Thymus (tissue), 11 donors: Measurements from ENCODE around the gene PTPRU. TPM values are rescaled to one million over a fixed set of nuclear protein-coding genes. Genes with fewer than 3 reads are reported as not detected.

Experiments
- DNase-seq, 9 donors: peaks; one replicate each; pipeline ENCODE4 v3.0.0-alpha.2; 2013; ENCODE audit warnings: low spot score in 9 of 9, low read depth in 6 of 9, missing footprints in 1 of 9
- H3K27ac ChIP-seq, 2 donors: one replicate each; pipeline ENCODE4 v1.5.1; 2013; ENCODE audit warnings: control low read depth in 1 of 2, low read depth in 1 of 2, low read length in 1 of 2, mild to moderate bottlenecking in 1 of 2, moderate library complexity in 1 of 2
- H3K27me3 ChIP-seq, 2 donors: one replicate each; pipeline ENCODE4 v1.5.1; 2013; ENCODE audit warnings: low read length in 1 of 2; ENCODE audit not compliant: control insufficient read depth in 2 of 2, insufficient read depth in 1 of 2
- H3K36me3 ChIP-seq, 2 donors: one replicate each; pipeline ENCODE4 v1.5.1; 2013; ENCODE audit warnings: low read length in 1 of 2, mild to moderate bottlenecking in 1 of 2, moderate library complexity in 1 of 2; ENCODE audit not compliant: control insufficient read depth in 2 of 2, insufficient read depth in 2 of 2
- H3K4me1 ChIP-seq, 2 donors: one replicate each; pipeline ENCODE4 v1.5.1; 2013; ENCODE audit warnings: low read length in 2 of 2; ENCODE audit not compliant: control insufficient read depth in 2 of 2, insufficient read depth in 2 of 2
- H3K4me3 ChIP-seq, 2 donors: one replicate each; pipeline ENCODE4 v1.5.1; 2013; ENCODE audit warnings: low read length in 2 of 2, control low read depth in 1 of 2, mild to moderate bottlenecking in 1 of 2
- H3K9me3 ChIP-seq, 2 donors: one replicate each; pipeline ENCODE4 v1.5.1; 2013; ENCODE audit warnings: low read length in 1 of 2, mild to moderate bottlenecking in 1 of 2; ENCODE audit not compliant: control insufficient read depth in 2 of 2, insufficient read depth in 1 of 2
- WGBS: extraction: QIAGEN DNeasy Blood & Tissue Kit; methylation state at CpG from one replicate; pipeline ENCODE4 v1.1.7; 2013; 5-methylcytosine and 5-hydroxymethylcytosine counted together
- polyA plus RNA-seq: library from polyadenylated mRNA; stranded (reverse); fragments of 200-250 nt; gene quantifications from one replicate; pipeline ENCODE4 v1.2.3, GENCODE V29; 2013
- total RNA-seq: library from RNA; stranded (reverse); fragments of 120-200 nt; gene quantifications from one replicate; pipeline ENCODE4 v1.2.4, GENCODE V29; 2013
- donor health status: healthy.

PTPRU gene
- total and polyA plus RNA-seq, 2 donors = 5.5 to 6.3 TPM

- no peak for DNase-seq
- Histone ChIP-seq H3K4me3 (no peak overlapping the region), H3K27ac (no peak overlapping the region), H3K4me1 (peaks cover 0 to 8% of the 10 kb centered on the region in 2 donors), H3K36me3 (no peaks in the 10 kb centered on the region), H3K27me3 (no peaks in the 10 kb centered on the region), H3K9me3 (no peaks in the 10 kb centered on the region)
- 97% methylated on average over 7 of the region's 7 CpGs for WGBS
Measured at GRCh38 chr1:29285771-29286170, 49.4 kb downstream of the PTPRU start.

GRCh38 chr1:29286194-29286767 is 50.0 kb downstream of the PTPRU start:
- Histone ChIP-seq H3K4me1 (peaks cover 0 to 8% of the 10 kb centered on the region in 2 donors), H3K36me3 (no peaks in the 10 kb centered on the region), H3K4me3 (no peak overlapping the region), H3K27me3 (no peaks in the 10 kb centered on the region), H3K9me3 (no peaks in the 10 kb centered on the region), H3K27ac (no peak overlapping the region)
- WGBS = 96% methylated on average over 4 of the region's 4 CpGs
- no peak for DNase-seq

DNA sequence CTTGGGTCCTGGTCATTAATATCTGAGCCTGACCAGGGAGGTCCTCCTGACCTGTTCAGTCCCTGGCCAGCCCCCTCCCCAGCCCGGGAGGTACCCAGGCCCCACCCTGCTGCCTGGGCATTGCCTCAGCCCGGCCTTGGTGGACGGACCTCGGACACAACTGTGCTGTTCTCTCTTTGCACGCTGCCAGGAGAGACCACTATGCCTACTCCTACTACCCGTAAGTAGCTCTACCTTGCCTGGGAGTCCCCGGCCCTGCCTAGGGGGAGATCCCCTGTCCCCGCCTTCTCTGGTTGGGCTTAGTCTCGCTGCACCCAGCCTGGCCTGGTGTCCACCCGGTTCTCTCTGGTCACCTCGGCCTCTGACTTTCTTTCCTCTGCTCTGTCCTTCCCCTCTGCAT is 53.2 kb downstream of the PTPRU start:
- Histone ChIP-seq H3K4me3 (no peak overlapping the region), H3K9me3 (no peaks in the 10 kb centered on the region), H3K27me3 (no peaks in the 10 kb centered on the region), H3K4me1 (no peaks in the 10 kb centered on the region), H3K27ac (no peak overlapping the region), H3K36me3 (no peaks in the 10 kb centered on the region)
- WGBS = 95% methylated on average over 11 of the region's 11 CpGs
- no peak for DNase-seq

GRCh38 chr1:29290414-29290985 is 54.2 kb downstream of the PTPRU start:
- Histone ChIP-seq H3K4me3 (no peak overlapping the region), H3K9me3 (no peaks in the 10 kb centered on the region)

DNA sequence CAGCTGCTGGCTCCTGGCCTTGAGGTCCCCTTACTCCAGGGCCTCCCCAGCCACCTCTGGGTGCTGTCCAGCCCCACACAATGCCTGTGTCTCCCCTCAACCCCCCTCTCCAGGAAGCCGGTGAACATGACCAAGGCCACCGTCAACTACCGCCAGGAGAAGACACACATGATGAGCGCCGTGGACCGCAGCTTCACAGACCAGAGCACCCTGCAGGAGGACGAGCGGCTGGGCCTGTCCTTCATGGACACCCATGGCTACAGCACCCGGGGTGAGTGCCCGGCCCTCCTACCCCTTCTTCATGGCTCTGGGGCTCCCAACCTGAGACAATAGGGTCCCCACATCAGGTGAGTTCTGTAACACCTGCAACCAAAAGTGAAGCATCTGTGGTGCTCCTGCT is 55.4 kb downstream of the PTPRU start:
- 96% methylated on average over 10 of the region's 10 CpGs for WGBS
- DNase-seq = no peak
- Histone ChIP-seq H3K27me3 (no peaks in the 10 kb centered on the region), H3K4me3 (no peak overlapping the region), H3K27ac (no peak overlapping the region), H3K4me1 (no peaks in the 10 kb centered on the region), H3K36me3 (no peaks in the 10 kb centered on the region), H3K9me3 (no peaks in the 10 kb centered on the region)

More at GRCh38 chr1:29290414-29290985, 54.2 kb downstream of the PTPRU start:
- H3K27ac ChIP-seq = no peak overlapping the region
- no peaks in the 10 kb centered on the region for H3K36me3 ChIP-seq
- 93% methylated on average over 12 of the region's 12 CpGs for WGBS
- DNase-seq = no peak
- no peaks in the 10 kb centered on the region for H3K27me3 ChIP-seq
- H3K4me1 ChIP-seq = no peaks in the 10 kb centered on the region

GRCh38 chr1:29292344-29292743 is 56.0 kb downstream of the PTPRU start:
- Histone ChIP-seq H3K9me3 (no peaks in the 10 kb centered on the region), H3K36me3 (no peaks in the 10 kb centered on the region), H3K4me3 (no peak overlapping the region), H3K4me1 (no peaks in the 10 kb centered on the region), H3K27ac (no peak overlapping the region), H3K27me3 (no peaks in the 10 kb centered on the region)
- DNase-seq = no peak
- 93% methylated on average over 3 of the region's 3 CpGs for WGBS

DNA sequence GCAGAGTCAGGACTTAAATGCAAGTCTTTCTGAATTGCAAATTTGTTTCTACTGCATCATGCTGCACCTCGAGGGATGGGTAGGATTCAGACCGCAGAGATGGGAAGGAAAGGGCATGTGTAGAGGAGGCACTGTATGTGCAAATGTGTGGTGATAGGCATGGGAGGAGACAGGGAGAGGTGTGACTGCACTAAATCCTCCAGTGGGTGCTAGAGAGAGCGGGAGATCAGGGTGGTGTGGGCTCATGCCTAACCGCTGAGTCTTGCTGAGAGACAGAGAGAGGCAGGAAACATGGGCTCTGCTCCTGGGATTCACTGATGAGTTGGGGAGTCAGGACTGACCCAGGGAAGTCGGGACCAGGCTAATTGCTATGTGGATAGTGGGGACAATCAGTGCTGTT is 61.1 kb downstream of the PTPRU start:
- Histone ChIP-seq H3K36me3 (no peaks in the 10 kb centered on the region), H3K4me3 (no peak overlapping the region), H3K4me1 (no peaks in the 10 kb centered on the region), H3K27ac (no peak overlapping the region), H3K9me3 (no peaks in the 10 kb centered on the region), H3K27me3 (no peaks in the 10 kb centered on the region)
- DNase-seq = no peak
- 86% methylated on average over 5 of the region's 5 CpGs for WGBS

GRCh38 chr1:29298246-29298645 is 61.9 kb downstream of the PTPRU start:
- 73% methylated on average over 4 of the region's 4 CpGs for WGBS
- Histone ChIP-seq H3K27ac (no peak overlapping the region), H3K4me1 (no peaks in the 10 kb centered on the region), H3K27me3 (no peaks in the 10 kb centered on the region), H3K4me3 (no peak overlapping the region), H3K9me3 (no peaks in the 10 kb centered on the region), H3K36me3 (no peaks in the 10 kb centered on the region)
- no peak for DNase-seq

- Histone ChIP-seq H3K4me3 (no peak overlapping the region), H3K27ac (no peak overlapping the region), H3K4me1 (no peaks in the 10 kb centered on the region), H3K9me3 (no peaks in the 10 kb centered on the region), H3K27me3 (no peaks in the 10 kb centered on the region), H3K36me3 (peaks cover 0 to under 1% of the 10 kb centered on the region in 2 donors)
- no peak for DNase-seq
- 96% methylated on average over 4 of the region's 4 CpGs for WGBS
Measured at GRCh38 chr1:29299446-29299845, 63.1 kb downstream of the PTPRU start.
